ENCODE data around the gene PPP1R13B.

Gene PPP1R13B

DNA sequence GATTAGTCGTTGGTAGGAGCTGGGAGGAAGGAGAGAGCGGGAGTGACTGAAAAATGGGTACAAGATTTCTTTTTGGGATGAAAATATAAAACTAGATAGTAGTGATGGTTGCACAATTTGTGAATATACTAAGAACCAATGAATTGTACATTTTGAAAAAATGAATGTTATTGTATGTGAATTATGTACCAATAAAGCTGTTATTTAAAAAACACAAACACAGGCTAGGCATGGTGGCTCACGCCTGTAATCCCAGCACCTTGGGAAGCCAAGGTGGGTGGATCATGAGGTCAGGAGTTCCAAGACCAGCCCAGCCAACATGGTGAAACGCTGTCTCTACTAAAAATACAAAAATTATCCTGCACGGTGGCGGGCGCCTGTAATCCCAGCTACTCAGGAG is 32.1 kb downstream of the PPP1R13B start:
- TF ChIP-seq, protein P1, sequence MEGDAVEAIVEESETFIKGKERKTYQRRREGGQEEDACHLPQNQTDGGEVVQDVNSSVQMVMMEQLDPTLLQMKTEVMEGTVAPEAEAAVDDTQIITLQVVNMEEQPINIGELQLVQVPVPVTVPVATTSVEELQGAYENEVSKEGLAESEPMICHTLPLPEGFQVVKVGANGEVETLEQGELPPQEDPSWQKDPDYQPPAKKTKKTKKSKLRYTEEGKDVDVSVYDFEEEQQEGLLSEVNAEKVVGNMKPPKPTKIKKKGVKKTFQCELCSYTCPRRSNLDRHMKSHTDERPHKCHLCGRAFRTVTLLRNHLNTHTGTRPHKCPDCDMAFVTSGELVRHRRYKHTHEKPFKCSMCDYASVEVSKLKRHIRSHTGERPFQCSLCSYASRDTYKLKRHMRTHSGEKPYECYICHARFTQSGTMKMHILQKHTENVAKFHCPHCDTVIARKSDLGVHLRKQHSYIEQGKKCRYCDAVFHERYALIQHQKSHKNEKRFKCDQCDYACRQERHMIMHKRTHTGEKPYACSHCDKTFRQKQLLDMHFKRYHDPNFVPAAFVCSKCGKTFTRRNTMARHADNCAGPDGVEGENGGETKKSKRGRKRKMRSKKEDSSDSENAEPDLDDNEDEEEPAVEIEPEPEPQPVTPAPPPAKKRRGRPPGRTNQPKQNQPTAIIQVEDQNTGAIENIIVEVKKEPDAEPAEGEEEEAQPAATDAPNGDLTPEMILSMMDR (IDR thresholded peaks at IDR 0.05; ENCODE audit: low read depth, low read length, missing control alignments) = no peak
- in situ Hi-C loops (cut with HindIII; ENCODE audit: low sequenced_read_pairs) = no loop called here
- no peak for DNase-seq (ENCODE audit: low read depth)
- H3K4me3 ChIP-seq (ENCODE audit: low read depth, low read length) = no peak overlapping the region

DNA sequence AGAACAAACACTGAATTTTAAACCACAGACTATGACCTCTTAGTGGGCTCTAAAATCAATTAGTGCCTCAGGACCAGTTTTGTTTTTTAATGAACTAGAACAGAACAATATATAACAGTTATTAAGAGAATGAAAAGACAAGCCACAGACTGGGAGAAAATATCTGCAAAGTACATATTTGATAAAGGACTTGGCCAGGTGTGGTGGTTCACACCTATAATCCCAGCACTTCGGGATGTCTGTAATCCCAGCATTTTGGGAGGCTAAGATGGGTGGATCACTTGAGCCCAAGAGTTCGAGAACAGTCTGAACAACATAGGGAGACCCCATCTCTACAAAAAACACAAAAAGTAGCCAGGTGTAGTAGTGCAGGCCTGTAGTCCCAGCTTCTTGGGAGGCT is 36.2 kb downstream of the PPP1R13B start:
- no peak for DNase-seq (ENCODE audit: low read depth)
- no peak overlapping the region for H3K4me3 ChIP-seq (ENCODE audit: low read depth, low read length)
- in situ Hi-C loops (cut with HindIII; ENCODE audit: low sequenced_read_pairs) = no loop called here
- TF ChIP-seq, protein P1 (IDR thresholded peaks at IDR 0.05; ENCODE audit: low read depth, low read length, missing control alignments) = no peak

DNA sequence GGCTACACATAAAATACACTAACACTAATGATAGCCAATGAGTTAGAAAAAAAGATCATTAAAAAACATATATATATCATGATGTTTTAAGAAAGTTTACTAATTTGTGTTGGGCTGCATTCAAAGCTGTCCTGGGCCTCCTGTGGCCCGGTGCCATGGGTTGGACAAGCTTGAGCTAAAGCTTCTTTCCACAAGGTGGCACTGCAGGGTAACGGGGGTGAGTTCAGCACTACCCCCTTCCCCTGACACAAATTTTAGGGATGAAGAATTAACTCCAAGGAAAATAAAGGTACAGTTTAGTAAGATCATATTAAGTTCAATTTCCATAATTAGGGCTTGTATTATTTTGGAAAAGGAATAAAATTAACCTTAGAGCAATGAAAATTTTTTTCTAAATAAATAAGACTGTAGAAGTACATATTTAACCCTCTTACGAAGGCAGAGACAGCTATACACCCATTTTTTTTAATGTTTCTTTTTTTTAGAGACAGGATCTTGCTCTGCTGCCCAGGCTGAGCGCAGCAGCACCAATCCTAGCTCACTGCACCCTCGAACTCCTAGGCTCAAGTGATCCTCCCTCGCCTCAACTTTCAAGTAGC is 38.9 kb downstream of the PPP1R13B start:
- peak; percentile 64 for DNase-seq (ENCODE audit: low read depth)
- no peak overlapping the region for H3K4me3 ChIP-seq (ENCODE audit: low read depth, low read length)
- TF ChIP-seq, protein P1 (IDR thresholded peaks at IDR 0.05; ENCODE audit: low read depth, low read length, missing control alignments) = peak; percentile 92
- in situ Hi-C loops (cut with HindIII; ENCODE audit: low sequenced_read_pairs) = loop anchor here (5.0 kb wide), 1 partner anchor 94 kb away; no protein-coding TSS in a partner anchor

DNA sequence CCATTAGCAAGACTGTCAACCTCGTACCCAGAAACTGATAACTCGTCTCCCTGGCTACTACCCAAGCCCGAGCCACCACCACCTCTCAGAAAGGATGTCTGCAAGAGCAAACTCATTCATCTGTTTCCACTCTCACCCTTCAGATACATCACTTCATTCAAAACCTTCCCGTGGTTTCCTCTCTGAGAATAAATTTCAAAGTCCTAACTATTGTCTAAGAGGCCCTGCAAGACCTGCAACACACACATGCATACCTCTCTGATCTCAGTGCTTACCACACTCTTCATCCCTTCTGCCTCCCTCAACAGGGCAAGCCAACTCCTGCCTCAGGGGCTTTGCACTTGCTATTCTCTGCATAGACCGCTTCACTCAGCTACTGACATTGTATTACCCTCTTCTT is 40.6 kb downstream of the PPP1R13B start:
- H3K4me3 ChIP-seq (ENCODE audit: low read depth, low read length) = no peak overlapping the region
- in situ Hi-C loops (cut with HindIII; ENCODE audit: low sequenced_read_pairs) = loop anchor here (5.0 kb wide), 1 partner anchor 95 kb away; no protein-coding TSS in a partner anchor
- TF ChIP-seq, protein P1 (IDR thresholded peaks at IDR 0.05; ENCODE audit: low read depth, low read length, missing control alignments) = no peak
- DNase-seq (ENCODE audit: low read depth) = no peak

DNA sequence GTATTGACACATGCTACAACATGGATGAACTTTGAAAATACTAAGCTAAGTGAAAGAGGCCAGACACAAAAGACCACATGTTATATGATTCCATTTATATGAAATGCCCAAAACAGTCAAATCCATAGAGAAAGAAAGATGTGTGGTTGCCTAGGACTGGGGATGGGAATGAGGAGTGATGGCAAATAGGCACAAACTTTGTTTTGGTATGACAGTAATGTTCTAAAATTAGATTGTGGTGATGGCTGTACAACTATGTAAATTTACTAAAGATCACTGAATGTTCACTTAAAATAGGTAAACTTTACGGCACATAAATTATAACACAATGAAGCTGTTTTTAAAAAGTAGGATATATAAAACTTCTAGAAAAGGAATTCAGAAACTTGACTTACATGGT is 41.7 kb downstream of the PPP1R13B start:
- in situ Hi-C loops (cut with HindIII; ENCODE audit: low sequenced_read_pairs) = loop anchor here (5.0 kb wide), 1 partner anchor 97 kb away; no protein-coding TSS in a partner anchor

DNA sequence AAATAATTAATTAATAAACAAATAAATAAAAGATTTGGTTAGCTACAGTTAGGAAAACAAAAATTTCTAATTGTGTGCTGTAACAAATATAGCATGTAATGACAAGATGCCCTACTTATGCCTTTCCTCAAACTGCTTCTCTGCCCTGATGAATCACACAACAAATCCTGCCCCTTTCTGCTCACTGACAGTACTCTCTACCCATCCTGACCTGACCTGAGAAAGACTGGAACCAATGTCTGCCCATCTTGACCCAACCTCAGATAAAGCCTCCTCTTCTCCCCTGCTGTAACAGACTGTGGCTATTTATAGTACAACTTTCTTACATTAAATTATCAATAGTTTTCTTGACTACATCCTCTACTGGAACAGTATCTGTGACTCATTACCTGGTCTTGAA is 43.7 kb downstream of the PPP1R13B start:
- H3K4me3 ChIP-seq (ENCODE audit: low read depth, low read length) = no peak overlapping the region
- in situ Hi-C loops (cut with HindIII; ENCODE audit: low sequenced_read_pairs) = no loop called here
- no peak for DNase-seq (ENCODE audit: low read depth)
- TF ChIP-seq, protein P1 (IDR thresholded peaks at IDR 0.05; ENCODE audit: low read depth, low read length, missing control alignments) = no peak

More for the DNA sequence above, 41.7 kb downstream of the PPP1R13B start:
- TF ChIP-seq, protein P1 (IDR thresholded peaks at IDR 0.05; ENCODE audit: low read depth, low read length, missing control alignments) = no peak
- no peak overlapping the region for H3K4me3 ChIP-seq (ENCODE audit: low read depth, low read length)
- no peak for DNase-seq (ENCODE audit: low read depth)
